PC-3 (cell line): Measurements from ENCODE around the gene MYH7. TPM values are rescaled to one million over a fixed set of nuclear protein-coding genes. Genes with fewer than 3 reads are reported as not detected.

Source experiments
- ATAC-seq: fragments of 200-7000 bp; cut with Tn5 transposase; 2 replicates; pipeline ENCODE4 v1.9.1; 2020; ENCODE audit warnings: mild to moderate bottlenecking, moderate library complexity
- BruUV-seq: library from RNA; stranded (reverse); fragments of 400-500 nt; replicated peaks from 2 replicates; lab custom pipeline; 2021; lab: Mats Ljungman, UMichigan
- CTCF ChIA-PET: fragments of 300-600 bp; sonication (Branson Sonifier 250); formaldehyde crosslinking; loops from one replicate; lab custom pipeline; 2022; ENCODE audit warnings: antibody characterized with exemption; lab: Charles Lee
- POLR2A ChIA-PET: fragments of 300-600 bp; sonication (Branson Sonifier 250); formaldehyde crosslinking; loops from one replicate; lab custom pipeline; 2022; ENCODE audit warnings: antibody characterized with exemption; ENCODE audit not compliant: unreplicated experiment; lab: Charles Lee
- DNase-seq: peaks from one replicate; pipeline ENCODE4 v3.0.0-alpha.2; 2015
- H2AFZ ChIP-seq: fragments of 300-600 bp; sonication (generic); 2 replicates; pipeline ENCODE4 v1.6.0; 2016; ENCODE audit warnings: antibody characterized with exemption, low read length
- H3F3A ChIP-seq: fragments of 300-600 bp; sonication (generic); one replicate; pipeline ENCODE4 v1.6.0; 2017; ENCODE audit warnings: antibody characterized with exemption, low read length, control low read depth, mild to moderate bottlenecking; ENCODE audit not compliant: unreplicated experiment
- H3K27ac ChIP-seq: fragments of 300-600 bp; sonication (generic); 2 replicates; pipeline ENCODE4 v1.5.1; 2016; ENCODE audit warnings: mild to moderate bottlenecking, low read length
- H3K27me3 ChIP-seq: fragments of 300-600 bp; sonication (generic); 2 replicates; pipeline ENCODE4 v1.6.1; 2016; ENCODE audit warnings: low read length, mixed read lengths
- H3K36me3 ChIP-seq: fragments of 300-600 bp; sonication (generic); 2 replicates; pipeline ENCODE4 v1.6.1; 2016; ENCODE audit warnings: low read depth, mixed run types, low read length, mixed read lengths
- H3K4me1 ChIP-seq: fragments of 300-600 bp; sonication (generic); 2 replicates; pipeline ENCODE4 v1.5.1; 2016; ENCODE audit warnings: low read length; ENCODE audit not compliant: insufficient read depth
- H3K4me2 ChIP-seq: fragments of 300-600 bp; sonication (generic); 2 replicates; pipeline ENCODE4 v1.6.0; 2016; ENCODE audit warnings: low read length
- H3K4me3 ChIP-seq: fragments of 300-600 bp; sonication (generic); 2 replicates; pipeline ENCODE4 v1.5.1; 2016; ENCODE audit warnings: mild to moderate bottlenecking, low read length, mixed read lengths
- H3K79me2 ChIP-seq: fragments of 300-600 bp; sonication (generic); 2 replicates; pipeline ENCODE4 v1.6.1; 2017; ENCODE audit warnings: low read length, mixed read lengths
- H3K9ac ChIP-seq: fragments of 300-600 bp; sonication (generic); 2 replicates; pipeline ENCODE4 v1.6.0; 2016; ENCODE audit warnings: mild to moderate bottlenecking, low read length
- H3K9me2 ChIP-seq: fragments of 300-600 bp; sonication (generic); replicated peaks from 2 replicates; pipeline ENCODE4 v1.6.1; 2016; ENCODE audit warnings: mixed run types, low read length, mixed read lengths
- H3K9me3 ChIP-seq: fragments of 300-600 bp; sonication (generic); 2 replicates; pipeline ENCODE4 v1.6.1; 2016; ENCODE audit warnings: low read length, mixed read lengths
- H4K20me1 ChIP-seq: fragments of 300-600 bp; sonication (generic); 2 replicates; pipeline ENCODE4 v1.6.1; 2016; ENCODE audit warnings: low read length, mixed read lengths
- EZH2 ChIP-seq: fragments of 300-600 bp; sonication (generic); IDR thresholded peaks from one replicate; pipeline ENCODE4 v1.6.1; 2017; ENCODE audit warnings: antibody characterized with exemption, mild to moderate bottlenecking, low read length; ENCODE audit not compliant: unreplicated experiment
- EZH2phosphoT487 ChIP-seq: fragments of 300-600 bp; sonication (generic); IDR thresholded peaks from 2 replicates; pipeline ENCODE4 v1.6.1; 2018; ENCODE audit warnings: mild to moderate bottlenecking, antibody characterized with exemption, low read length, borderline replicate concordance
- intact Hi-C: fragments of 100-400 bp; cut with micrococcal nuclease; formaldehyde crosslinking; loops from 2 replicates; pipeline ENCODE4 v1.9.0; 2023
- total RNA-seq: library from RNA; depleted of rRNA; stranded (reverse); fragments of >200 nt; gene quantifications from 2 replicates; pipeline ENCODE4 v1.2.3, GENCODE V29; 2014
- TF ChIP-seq, protein P1 (sequence below): fragments of 300-600 bp; sonication (generic); conservative IDR thresholded peaks from 2 replicates; pipeline ENCODE4 v1.5.1; 2017; ENCODE audit warnings: antibody characterized with exemption, low read depth, mild to moderate bottlenecking, low read length

Gene MYH7
- total RNA-seq, 1 experiment from 2014 or later: not detected

DNA sequence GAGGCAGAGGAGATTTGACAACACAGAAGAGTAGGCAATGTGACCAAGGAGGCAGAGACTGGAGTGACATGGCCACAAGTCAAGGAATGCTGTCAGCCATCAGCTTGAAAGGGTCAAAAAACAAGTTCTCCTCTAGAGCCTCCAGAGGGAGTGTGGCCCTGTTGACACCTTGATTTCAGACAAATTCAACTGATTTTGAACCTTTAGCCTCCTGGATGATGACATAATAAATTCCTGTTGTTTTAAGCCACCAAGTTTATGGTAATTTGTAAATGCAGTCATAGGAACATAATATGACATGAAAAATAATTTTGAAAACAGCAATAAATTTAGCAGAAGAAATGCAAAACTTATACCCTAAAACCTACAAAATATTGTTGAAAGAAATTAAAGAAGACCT, 25.5 kb upstream of the MYH7 start:
- H3K9me2 ChIP-seq: no peaks in the 10 kb centered on the region
- H3K4me1 ChIP-seq: peaks cover 7% of the 10 kb centered on the region; the same call in 1 of the 2 replicates
- H3K27me3 ChIP-seq: 0 out of 2 replicates have a peak, but pooled peaks cover 7% of the 10 kb centered on the region
- no peak overlapping the region for H3K4me3 ChIP-seq
- H3K9me3 ChIP-seq: no peaks in the 10 kb centered on the region
- H3K27ac ChIP-seq: no peak overlapping the region
- H3K36me3 ChIP-seq: no peaks in the 10 kb centered on the region
- no peaks in the 10 kb centered on the region for H4K20me1 ChIP-seq
- ATAC-seq (no peak), DNase-seq (no peak)
- H3K9ac ChIP-seq: no peak overlapping the region
- no peak for TF ChIP-seq EZH2
- TF ChIP-seq, protein P1, sequence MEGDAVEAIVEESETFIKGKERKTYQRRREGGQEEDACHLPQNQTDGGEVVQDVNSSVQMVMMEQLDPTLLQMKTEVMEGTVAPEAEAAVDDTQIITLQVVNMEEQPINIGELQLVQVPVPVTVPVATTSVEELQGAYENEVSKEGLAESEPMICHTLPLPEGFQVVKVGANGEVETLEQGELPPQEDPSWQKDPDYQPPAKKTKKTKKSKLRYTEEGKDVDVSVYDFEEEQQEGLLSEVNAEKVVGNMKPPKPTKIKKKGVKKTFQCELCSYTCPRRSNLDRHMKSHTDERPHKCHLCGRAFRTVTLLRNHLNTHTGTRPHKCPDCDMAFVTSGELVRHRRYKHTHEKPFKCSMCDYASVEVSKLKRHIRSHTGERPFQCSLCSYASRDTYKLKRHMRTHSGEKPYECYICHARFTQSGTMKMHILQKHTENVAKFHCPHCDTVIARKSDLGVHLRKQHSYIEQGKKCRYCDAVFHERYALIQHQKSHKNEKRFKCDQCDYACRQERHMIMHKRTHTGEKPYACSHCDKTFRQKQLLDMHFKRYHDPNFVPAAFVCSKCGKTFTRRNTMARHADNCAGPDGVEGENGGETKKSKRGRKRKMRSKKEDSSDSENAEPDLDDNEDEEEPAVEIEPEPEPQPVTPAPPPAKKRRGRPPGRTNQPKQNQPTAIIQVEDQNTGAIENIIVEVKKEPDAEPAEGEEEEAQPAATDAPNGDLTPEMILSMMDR: no peak
- TF ChIP-seq EZH2phosphoT487: no peak
- intact Hi-C loops: no loop called here
- no peak overlapping the region for H3K4me2 ChIP-seq
- no peaks in the 10 kb centered on the region for H3F3A ChIP-seq
- H3K79me2 ChIP-seq: no peaks in the 10 kb centered on the region
- ChIA-PET POLR2A (no interaction called here), CTCF (no interaction called here)
- H2AFZ ChIP-seq: no peak overlapping the region
- BruUV-seq: no TSS peak

DNA sequence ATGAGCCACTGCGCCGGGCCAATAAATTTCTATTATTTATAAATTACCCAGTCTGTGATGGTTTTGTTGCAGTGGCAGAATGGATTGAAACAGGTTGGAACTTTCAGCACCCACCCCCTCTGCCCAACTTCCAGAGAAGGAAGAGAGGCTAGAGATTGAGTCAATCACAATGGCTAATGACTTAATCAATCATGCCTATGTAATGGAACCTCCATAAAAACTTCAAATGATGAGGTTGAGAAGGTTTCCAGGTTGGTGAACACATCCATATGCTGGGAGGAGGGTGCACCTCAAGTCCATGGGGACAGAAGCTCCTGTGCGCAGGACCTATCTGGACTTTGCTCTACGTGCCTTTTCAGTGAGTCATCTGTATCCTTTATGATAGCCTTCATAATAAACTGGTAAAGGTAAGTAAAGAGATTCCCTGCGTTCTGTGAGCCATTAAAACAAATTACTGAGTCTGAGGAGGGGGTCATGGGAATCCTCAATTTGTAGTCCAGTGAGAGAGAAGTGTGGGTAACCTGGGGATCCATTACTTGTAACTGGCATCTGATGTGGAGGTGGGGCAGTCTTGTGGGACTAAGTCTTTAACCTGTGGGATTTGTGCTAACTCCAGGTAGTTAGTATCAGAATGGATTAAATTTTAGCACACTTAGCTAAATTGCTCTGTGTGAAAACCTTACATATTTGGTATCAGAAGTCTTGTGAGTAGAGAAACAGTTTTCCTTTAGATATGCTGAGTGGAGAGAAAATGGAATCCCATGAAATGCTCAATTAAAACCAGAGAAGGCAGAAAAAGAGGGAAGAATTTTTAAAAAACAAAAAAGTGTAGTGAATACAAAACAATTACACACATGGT, 22.4 kb upstream of the MYH7 start:
- H2AFZ ChIP-seq: no peak overlapping the region
- no TSS peak for BruUV-seq
- ChIA-PET POLR2A (no interaction called here), CTCF (interaction anchor here (0.5 kb wide), 1 partner anchor 200 kb away, joined by 6 read pairs; no protein-coding TSS in a partner anchor)
- 0 out of 2 replicates have a peak overlapping the region, but pooled peaks have one; percentile 10 for H3K4me2 ChIP-seq
- 0 out of 2 replicates have a peak, but pooled peaks cover 16% of the 10 kb centered on the region for H3K27me3 ChIP-seq
- H3K9me2 ChIP-seq: no peaks in the 10 kb centered on the region
- H3K9me3 ChIP-seq: no peaks in the 10 kb centered on the region
- H3K4me1 ChIP-seq: peaks cover 7% of the 10 kb centered on the region; the same call in 1 of the 2 replicates
- H3F3A ChIP-seq: no peaks in the 10 kb centered on the region
- intact Hi-C loops: loop anchor here (5.0 kb wide), 1 partner anchor 131 kb away; no protein-coding TSS in a partner anchor
- peak; percentile 48; the same call in 1 of the 2 replicates for ATAC-seq
- no peak overlapping the region for H3K27ac ChIP-seq
- no peak overlapping the region for H3K9ac ChIP-seq
- H3K79me2 ChIP-seq: no peaks in the 10 kb centered on the region
- H3K36me3 ChIP-seq: no peaks in the 10 kb centered on the region
- TF ChIP-seq, protein P1: no peak
- TF ChIP-seq EZH2 (no peak), EZH2phosphoT487 (no peak)
- H3K4me3 ChIP-seq: no peak overlapping the region
- H4K20me1 ChIP-seq: no peaks in the 10 kb centered on the region
- DNase-seq: peak; percentile 61
